GM19372 (cell line): ENCODE results near the gene CASP7.
"Not testable (repeated sequence)": the region's sequence is repeated elsewhere in the genome, so short reads cannot be mapped to it uniquely, and the experiment has no call there.

ENCODE experiments used
- ATAC-seq: cut with Tn5 transposase; IDR thresholded peaks from one replicate; pipeline ENCODE4 v1.9.1; 2021; ENCODE audit warnings: mild to moderate bottlenecking, low read depth, moderate library complexity; ENCODE audit not compliant: unreplicated experiment

CASP7 gene

GRCh38 chr10:113751181-113751732, 71.5 kb downstream of the CASP7 start, which contains the start of gene PLEKHS1:
Gene PLEKHS1 (plus strand): TSS chr10:113751682. CDS start chr10:113755278, 3,596 bp downstream.
- no peak for ATAC-seq

GRCh38 chr10:113752553-113752952, 72.8 kb downstream of the CASP7 start:
- no peak for ATAC-seq

GRCh38 chr10:113753020-113753692, 73.4 kb downstream of the CASP7 start:
- no peak for ATAC-seq

- ATAC-seq: no peak
Observed at GRCh38 chr10:113754125-113754524, 74.4 kb downstream of the CASP7 start.

- ATAC-seq: no peak
Observed at GRCh38 chr10:113754768-113755167, 75.1 kb downstream of the CASP7 start.

GRCh38 chr10:113756940-113757543, 77.3 kb downstream of the CASP7 start:
- ATAC-seq: no peak

GRCh38 chr10:113762083-113762482, 82.4 kb downstream of the CASP7 start:
- no peak for ATAC-seq

GRCh38 chr10:113764582-113764981, 84.9 kb downstream of the CASP7 start:
- ATAC-seq: no peak

- no peak for ATAC-seq
Observed at GRCh38 chr10:113765910-113766309, 86.2 kb downstream of the CASP7 start.

- ATAC-seq: no peak
Observed at GRCh38 chr10:113767222-113767621, 87.5 kb downstream of the CASP7 start.

- ATAC-seq: no peak
Observed at GRCh38 chr10:113770346-113770745, 90.6 kb downstream of the CASP7 start.

GRCh38 chr10:113771131-113771530, 91.4 kb downstream of the CASP7 start:
- ATAC-seq: not testable (repeated sequence)

- ATAC-seq: no peak
Observed at GRCh38 chr10:113775686-113776294, 96.1 kb downstream of the CASP7 start.

- no peak for ATAC-seq
Observed at GRCh38 chr10:113776553-113776952, 96.8 kb downstream of the CASP7 start.
